Measurements from ENCODE around the gene GPX4. TPM values are rescaled to one million over a fixed set of nuclear protein-coding genes. Genes with fewer than 3 reads are reported as not detected.
A peak's percentile ranks its signal among the peaks of the same experiment; 100 is the strongest.

The GPX4 gene
- total RNA-seq, 1 experiment from 2014 or later: 1,117 TPM

GRCh38 chr19:1102407-1103131 lies 1.2 kb upstream of the GPX4 start:
- DNase-seq (ENCODE audit: low spot score): peak; percentile 79

GRCh38 chr19:1103132-1103707 lies 574 bp upstream of the GPX4 start:
- DNase-seq (ENCODE audit: low spot score): no peak

GRCh38 chr19:1104311-1105007 lies 665 bp downstream of the GPX4 start:
- DNase-seq (ENCODE audit: low spot score): peak; percentile 71

- DNase-seq (ENCODE audit: low spot score): no peak
Measured at GRCh38 chr19:1105008-1105872, 1.4 kb downstream of the GPX4 start.

GRCh38 chr19:1105873-1106840 lies 2.4 kb downstream of the GPX4 start:
- DNase-seq (ENCODE audit: low spot score): no peak

- peak; percentile 58 for DNase-seq (ENCODE audit: low spot score)
Measured at GRCh38 chr19:1106841-1107660, 3.3 kb downstream of the GPX4 start.

- no peak for DNase-seq (ENCODE audit: low spot score)
Measured at GRCh38 chr19:1107661-1108261, 4.0 kb downstream of the GPX4 start.

- DNase-seq (ENCODE audit: low spot score): no peak
Measured at GRCh38 chr19:1108291-1109031, 4.7 kb downstream of the GPX4 start.

GRCh38 chr19:1109032-1109551 lies 5.3 kb downstream of the GPX4 start:
- DNase-seq (ENCODE audit: low spot score): no peak

- no peak for DNase-seq (ENCODE audit: low spot score)
Measured at GRCh38 chr19:1109697-1110671, 6.2 kb downstream of the GPX4 start.

- DNase-seq (ENCODE audit: low spot score): no peak
Measured at GRCh38 chr19:1110809-1111640, 7.2 kb downstream of the GPX4 start.

- no peak for DNase-seq (ENCODE audit: low spot score)
Measured at GRCh38 chr19:1111641-1112267, 8.0 kb downstream of the GPX4 start.

GRCh38 chr19:1112268-1113029 lies 8.7 kb downstream of the GPX4 start:
- DNase-seq (ENCODE audit: low spot score): peak; percentile 81

- peak; percentile 92 for DNase-seq (ENCODE audit: low spot score)
Measured at GRCh38 chr19:1113030-1113985, 9.5 kb downstream of the GPX4 start.
